SJSA1 (cell line): ENCODE measurements around the gene KIF4A. TPM values are rescaled to one million over a fixed set of nuclear protein-coding genes. Genes with fewer than 3 reads are reported as not detected.
A peak's percentile ranks its signal among the peaks of the same experiment; 100 is the strongest.

Source experiments
- DNase-seq, 2 experiments: peaks; one replicate each; pipeline ENCODE4 v3.0.0-alpha.2; 2015 to 2020; ENCODE audit warnings: low spot score in 2 of 2, low read depth in 1 of 2
- H3K27ac ChIP-seq: fragments of 250-450 bp; sonication (Bioruptor Pico); 2 replicates; pipeline ENCODE4 v1.5.1; 2020; ENCODE audit warnings: mild to moderate bottlenecking, moderate library complexity
- H3K27me3 ChIP-seq: fragments of 250-450 bp; sonication (Bioruptor Pico); replicated peaks from 2 replicates; pipeline ENCODE4 v1.5.1; 2020; ENCODE audit warnings: mild to moderate bottlenecking, moderate library complexity
- H3K36me3 ChIP-seq: fragments of 250-450 bp; sonication (Bioruptor Pico); 2 replicates; pipeline ENCODE4 v1.5.1; 2020; ENCODE audit warnings: mild to moderate bottlenecking
- H3K4me1 ChIP-seq: fragments of 250-450 bp; sonication (Bioruptor Pico); replicated peaks from 2 replicates; pipeline ENCODE4 v1.6.1; 2021; ENCODE audit warnings: mild to moderate bottlenecking
- H3K4me3 ChIP-seq: fragments of 250-450 bp; sonication (Bioruptor Pico); 2 replicates; pipeline ENCODE4 v1.5.1; 2020; ENCODE audit warnings: mild to moderate bottlenecking
- H3K9me3 ChIP-seq: fragments of 250-450 bp; sonication (Bioruptor Pico); replicated peaks from 2 replicates; pipeline ENCODE4 v1.5.1; 2020; ENCODE audit warnings: mild to moderate bottlenecking
- total RNA-seq: library from RNA; depleted of rRNA; stranded (reverse); fragments of >200 nt; shearing (Covaris generic); gene quantifications from 2 replicates; pipeline ENCODE4 v1.2.3, GENCODE V29; 2014

The KIF4A gene
- total RNA-seq, 1 experiment from 2014 or later = 56.3 TPM

DNA sequence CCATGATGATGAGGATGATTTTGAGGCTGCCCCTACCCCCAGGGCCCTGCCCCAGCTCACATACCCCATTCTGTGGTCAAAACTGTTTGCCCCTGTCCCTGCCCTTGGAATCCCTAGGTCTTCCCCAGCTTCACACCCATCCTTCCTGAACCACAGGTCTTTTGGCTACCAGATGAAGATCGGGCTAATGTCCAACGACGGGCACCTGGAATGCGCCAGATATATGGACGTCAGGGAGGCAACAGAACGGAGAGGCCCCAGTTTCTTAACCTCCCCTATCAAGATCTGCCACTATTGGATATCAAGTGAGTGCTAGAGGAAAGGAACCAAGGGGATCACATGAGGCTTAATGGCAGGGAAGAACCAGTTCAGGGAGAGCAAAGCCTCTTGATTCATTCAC is 139.9 kb downstream of the KIF4A start:
- Histone ChIP-seq H3K4me1 (peaks cover under 1% of the 10 kb centered on the region), H3K27ac (no peak overlapping the region), H3K36me3 (no peaks in the 10 kb centered on the region), H3K9me3 (no peaks in the 10 kb centered on the region), H3K27me3 (no peaks in the 10 kb centered on the region), H3K4me3 (no peak overlapping the region)
- no peak for DNase-seq

DNA sequence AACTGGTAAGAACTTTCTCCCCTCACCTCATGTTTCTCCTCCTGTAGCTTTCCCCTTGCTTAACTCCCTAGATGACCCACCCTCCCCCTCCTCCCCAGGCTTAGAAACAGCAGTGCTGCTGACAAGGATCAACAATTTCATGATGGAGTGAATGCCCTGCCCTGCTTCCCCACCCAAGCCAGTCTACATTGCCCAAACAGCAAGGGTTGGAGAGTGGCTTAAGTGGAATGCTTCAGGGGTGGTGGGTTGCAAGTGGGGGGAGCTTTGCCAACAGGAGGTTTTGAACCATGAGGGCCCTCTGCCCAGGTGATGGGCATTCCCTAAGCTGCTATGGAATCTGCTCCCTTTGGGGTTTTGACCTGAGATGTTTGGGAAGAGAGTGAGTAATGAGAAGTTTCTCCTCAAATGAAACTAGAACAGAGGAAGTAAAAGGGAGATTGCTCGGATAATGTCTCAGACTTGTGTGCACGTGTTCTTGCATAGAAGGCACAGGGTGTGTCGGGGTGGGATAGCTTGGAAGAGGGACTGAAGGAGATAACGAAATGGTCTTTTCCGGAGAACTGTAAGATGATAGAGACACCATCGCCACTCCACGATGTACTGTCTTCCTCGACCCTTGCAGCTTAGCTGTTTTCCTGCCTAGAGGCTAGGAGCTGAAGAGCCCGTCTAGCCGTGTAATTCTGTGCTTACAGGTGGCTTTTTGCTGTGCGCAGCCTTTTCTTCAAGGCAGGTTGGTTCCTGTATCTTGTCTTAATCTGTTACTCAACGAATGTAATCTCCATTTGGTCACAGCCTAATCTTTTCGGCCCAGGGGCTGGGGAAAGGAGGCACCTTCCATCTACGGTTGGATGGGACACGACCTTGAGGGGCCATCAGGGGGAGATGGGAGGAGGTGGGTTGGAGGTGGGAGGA is 143.3 kb downstream of the KIF4A start:
- Histone ChIP-seq H3K36me3 (no peaks in the 10 kb centered on the region), H3K4me1 (peaks cover 12% of the 10 kb centered on the region), H3K9me3 (no peaks in the 10 kb centered on the region), H3K4me3 (peak overlapping the region; percentile 57), H3K27me3 (no peaks in the 10 kb centered on the region), H3K27ac (no peak overlapping the region)
- DNase-seq = no peak

DNA sequence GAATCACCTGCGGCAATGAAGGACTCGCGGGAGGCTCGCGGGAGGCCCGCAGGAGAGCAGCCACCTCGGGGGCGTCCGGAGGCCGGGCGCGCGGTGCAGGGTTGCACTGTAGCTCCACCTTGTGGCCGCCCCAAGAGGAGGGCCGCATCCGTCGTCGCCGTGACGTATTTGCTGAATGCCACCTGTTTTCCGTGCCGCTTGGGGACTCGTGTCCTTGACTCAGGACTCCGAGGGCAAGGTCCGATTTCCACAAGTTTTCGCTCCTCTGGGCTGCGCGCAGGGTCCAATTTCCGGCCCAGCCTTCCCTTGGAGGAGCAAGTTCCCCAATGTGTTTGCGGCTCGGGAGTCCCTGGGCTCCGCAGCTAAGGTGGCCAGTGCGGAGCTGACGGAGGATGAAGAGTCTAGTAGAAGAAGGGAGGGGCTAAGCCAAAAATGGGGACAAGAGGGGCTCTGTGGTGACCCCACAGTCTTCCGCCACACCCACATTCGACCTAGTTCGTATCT is 144.0 kb downstream of the KIF4A start:
- H3K27ac ChIP-seq = no peak overlapping the region
- DNase-seq = peak; percentile 54 to 58
- peak overlapping the region; percentile 57 for H3K4me3 ChIP-seq
- no peaks in the 10 kb centered on the region for H3K9me3 ChIP-seq
- no peaks in the 10 kb centered on the region for H3K27me3 ChIP-seq
- H3K4me1 ChIP-seq = peaks cover 18% of the 10 kb centered on the region
- no peaks in the 10 kb centered on the region for H3K36me3 ChIP-seq

DNA sequence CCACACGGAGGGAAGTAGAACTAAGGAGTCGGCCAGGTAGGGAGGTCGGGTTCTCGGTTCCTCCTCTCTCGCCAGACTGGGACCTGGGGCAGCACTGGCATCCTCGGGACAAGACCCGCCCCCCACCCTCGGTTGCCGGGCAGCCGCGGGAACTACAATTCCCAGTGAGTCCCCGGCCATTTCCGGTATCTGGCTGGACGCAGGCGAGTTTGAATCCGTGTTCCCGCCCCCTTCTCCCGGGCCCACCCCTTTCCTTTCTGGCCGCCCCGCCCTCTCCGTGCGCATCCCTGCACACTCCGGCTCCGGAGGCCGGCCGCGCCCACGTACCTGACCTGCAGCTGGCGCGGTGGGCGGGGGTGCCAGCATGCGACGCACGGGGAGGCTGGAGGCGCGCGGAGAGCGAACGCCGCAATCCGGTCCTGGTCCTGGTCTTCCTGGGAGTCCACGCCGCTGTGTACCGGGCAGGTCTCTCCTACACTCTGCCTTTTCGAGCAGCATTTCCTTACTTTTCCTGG is 144.5 kb downstream of the KIF4A start:
- H3K27ac ChIP-seq = no peak overlapping the region
- peak overlapping the region; percentile 57 for H3K4me3 ChIP-seq
- no peaks in the 10 kb centered on the region for H3K36me3 ChIP-seq
- H3K27me3 ChIP-seq = no peaks in the 10 kb centered on the region
- no peaks in the 10 kb centered on the region for H3K9me3 ChIP-seq
- H3K4me1 ChIP-seq = peaks cover 18% of the 10 kb centered on the region
- peak; percentile 67 to 85 for DNase-seq

DNA sequence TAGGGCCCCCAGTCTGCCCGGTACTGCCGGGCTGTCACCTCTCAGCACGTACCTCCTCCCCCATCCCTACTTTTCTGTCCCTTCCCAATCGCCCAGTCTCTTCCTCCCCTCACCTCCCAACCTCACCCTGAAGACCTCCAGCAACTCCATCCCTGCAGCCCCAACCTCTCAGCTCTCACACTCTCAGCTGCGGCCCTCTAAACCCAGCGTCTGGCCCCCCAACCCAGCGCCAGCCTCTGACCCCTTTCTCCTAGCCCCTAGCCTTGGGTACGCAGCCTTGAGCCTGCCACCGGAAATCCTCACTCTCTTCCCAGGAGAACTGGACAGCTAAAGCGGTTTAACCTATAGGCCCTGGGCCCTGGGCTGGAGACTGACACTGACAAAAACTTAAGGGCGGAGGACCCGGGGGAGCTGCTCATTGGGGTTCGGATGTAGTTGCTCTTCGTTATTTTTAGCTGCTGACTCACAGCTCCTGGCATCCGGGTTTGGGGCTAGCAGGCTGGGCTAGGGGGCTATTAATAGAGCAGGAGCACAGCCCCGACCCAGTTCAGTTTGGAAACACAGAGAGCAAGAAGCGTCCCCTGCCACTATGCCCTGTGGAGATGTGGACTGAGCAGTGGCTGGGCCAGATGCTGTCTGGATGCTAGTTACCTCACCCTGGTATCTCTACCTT is 145.1 kb downstream of the KIF4A start:
- peaks cover 18% of the 10 kb centered on the region for H3K4me1 ChIP-seq
- DNase-seq = peak in 1 of 2 experiments; percentile 48
- peak overlapping the region; percentile 43; the same call in 1 of the 2 replicates for H3K27ac ChIP-seq
- H3K4me3 ChIP-seq = peak overlapping the region; percentile 57
- H3K27me3 ChIP-seq = no peaks in the 10 kb centered on the region
- no peaks in the 10 kb centered on the region for H3K9me3 ChIP-seq
- H3K36me3 ChIP-seq = no peaks in the 10 kb centered on the region

DNA sequence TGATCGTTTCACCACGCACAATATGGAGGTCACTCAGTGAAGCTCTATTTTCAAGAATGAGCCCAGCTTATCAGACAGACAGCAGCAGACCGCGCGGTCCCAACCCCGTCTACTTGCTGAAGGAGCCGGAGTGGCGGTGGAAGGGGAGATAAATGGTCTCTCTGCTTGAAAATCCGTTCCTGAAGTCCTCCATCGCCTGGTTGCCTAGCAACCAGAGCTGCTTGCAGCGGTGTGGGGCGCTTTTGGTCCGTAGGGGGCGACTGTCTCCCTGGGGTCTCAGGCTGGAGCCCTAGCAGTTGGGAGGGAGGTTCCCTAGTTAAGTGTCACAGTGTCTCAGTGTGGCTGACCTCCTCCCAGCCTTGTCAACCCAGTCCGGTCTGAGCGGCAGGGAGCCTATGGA is 146.4 kb downstream of the KIF4A start:
- Histone ChIP-seq H3K4me1 (peaks cover 18% of the 10 kb centered on the region), H3K36me3 (no peaks in the 10 kb centered on the region), H3K27ac (no peak overlapping the region), H3K27me3 (no peaks in the 10 kb centered on the region), H3K9me3 (no peaks in the 10 kb centered on the region), H3K4me3 (no peak overlapping the region)
- DNase-seq = no peak

DNA sequence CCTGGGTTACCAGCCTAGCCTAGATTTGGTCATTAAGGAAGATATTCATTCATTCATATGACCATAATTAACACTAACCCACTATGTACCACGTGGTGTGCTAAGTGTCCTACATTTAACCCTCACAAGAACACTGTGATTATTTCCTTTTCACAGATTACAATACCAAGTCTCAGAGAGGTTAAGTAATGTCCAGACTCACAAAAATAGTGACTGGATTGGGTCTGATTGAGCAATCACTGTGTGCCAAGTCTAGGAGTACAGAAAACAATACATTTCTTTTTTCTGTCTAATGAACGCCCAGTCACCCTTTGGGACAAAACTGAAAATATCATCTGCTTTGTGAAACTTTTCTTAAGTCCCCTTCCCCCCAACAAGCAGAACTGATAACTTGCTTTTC is 147.1 kb downstream of the KIF4A start:
- Histone ChIP-seq H3K36me3 (no peaks in the 10 kb centered on the region), H3K4me3 (no peak overlapping the region), H3K9me3 (no peaks in the 10 kb centered on the region), H3K4me1 (peaks cover 18% of the 10 kb centered on the region), H3K27me3 (no peaks in the 10 kb centered on the region), H3K27ac (no peak overlapping the region)
- no peak for DNase-seq

DNA sequence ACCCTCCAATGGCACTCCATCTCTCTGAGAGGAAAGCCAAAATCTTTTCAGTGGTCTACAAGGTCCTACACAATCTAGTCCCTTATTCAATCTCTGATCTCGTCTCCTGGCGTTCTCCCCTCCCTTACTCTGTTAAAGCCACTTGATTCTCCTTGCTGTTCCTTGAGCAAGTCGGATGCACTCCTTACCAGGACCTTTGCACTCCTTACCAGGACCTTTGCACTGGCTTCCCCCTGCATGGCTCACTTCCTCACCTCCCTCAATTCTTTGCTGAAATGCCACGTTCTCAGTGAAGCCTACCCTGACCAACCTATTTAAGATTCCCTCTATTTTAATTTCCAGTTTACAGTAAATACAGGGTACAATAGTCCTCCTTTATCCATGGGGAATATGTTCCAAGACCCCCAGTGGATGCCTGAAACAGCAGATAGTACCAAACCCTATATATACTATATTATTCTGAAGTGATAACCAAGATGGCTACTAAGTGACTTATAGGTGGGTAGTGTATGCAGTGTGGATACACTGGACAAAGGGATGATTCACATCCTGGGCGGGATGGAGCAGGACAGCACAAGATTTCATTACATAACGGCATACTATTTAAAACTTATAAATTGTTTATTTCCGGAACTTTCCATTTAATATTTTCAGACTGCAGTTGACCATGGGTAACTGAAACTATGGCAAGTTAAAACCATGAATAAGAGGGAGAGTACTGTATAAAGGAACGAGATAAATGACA is 148.2 kb downstream of the KIF4A start:
- DNase-seq = no peak
- peaks cover 18% of the 10 kb centered on the region for H3K4me1 ChIP-seq

DNA sequence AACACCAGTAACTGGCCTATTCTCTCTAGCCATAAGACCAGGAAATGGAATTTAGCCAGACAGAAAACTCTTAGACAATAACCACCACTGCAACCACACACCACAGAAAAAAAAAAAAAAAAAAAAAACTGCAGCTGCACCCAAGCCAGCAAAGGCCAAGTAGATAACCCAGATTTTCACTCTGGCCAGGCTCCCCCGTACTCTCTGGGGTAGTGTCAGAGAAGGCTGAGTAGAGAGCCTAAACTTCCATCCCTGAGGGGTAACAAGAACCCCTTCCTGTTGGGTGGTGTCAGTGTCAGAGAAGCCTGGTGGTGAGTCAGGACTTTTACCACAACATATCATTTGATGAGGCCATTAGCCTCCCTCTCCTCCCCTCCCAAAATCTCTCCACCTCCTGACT is 149.1 kb downstream of the KIF4A start:
- Histone ChIP-seq H3K9me3 (no peaks in the 10 kb centered on the region), H3K4me3 (no peak overlapping the region), H3K4me1 (peaks cover 18% of the 10 kb centered on the region), H3K27me3 (peaks cover 2% of the 10 kb centered on the region; the same call in 1 of the 2 replicates), H3K27ac (no peak overlapping the region), H3K36me3 (no peaks in the 10 kb centered on the region)
- DNase-seq = no peak

More for the DNA sequence above, 148.2 kb downstream of the KIF4A start:
- no peak overlapping the region for H3K4me3 ChIP-seq
- H3K27ac ChIP-seq = no peak overlapping the region
- no peaks in the 10 kb centered on the region for H3K9me3 ChIP-seq
- H3K27me3 ChIP-seq = no peaks in the 10 kb centered on the region
- H3K36me3 ChIP-seq = no peaks in the 10 kb centered on the region

DNA sequence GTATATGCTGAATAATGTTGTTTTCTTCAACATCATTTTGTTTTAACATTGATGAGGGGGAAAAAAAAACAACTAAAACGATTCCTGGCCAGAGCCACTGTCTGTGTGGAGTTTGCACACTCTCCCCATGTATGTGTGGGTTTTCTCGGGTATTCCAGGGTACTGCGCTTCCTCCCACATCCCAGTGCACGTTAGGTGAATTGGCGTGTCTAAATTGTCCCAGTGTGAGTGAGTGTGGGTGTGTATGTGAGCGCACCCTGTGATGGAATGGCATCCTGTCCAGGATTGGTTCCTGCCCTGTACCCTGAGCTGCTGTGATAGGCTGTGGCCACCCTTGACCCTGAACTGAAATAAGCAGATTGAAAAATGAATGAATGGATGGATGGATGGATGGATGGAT is 152.3 kb downstream of the KIF4A start:
- H3K4me3 ChIP-seq = no peak overlapping the region
- peaks cover 17% of the 10 kb centered on the region for H3K4me1 ChIP-seq
- no peak overlapping the region for H3K27ac ChIP-seq
- DNase-seq = no peak
- no peaks in the 10 kb centered on the region for H3K36me3 ChIP-seq
- no peaks in the 10 kb centered on the region for H3K9me3 ChIP-seq
- peaks cover 14% of the 10 kb centered on the region for H3K27me3 ChIP-seq

DNA sequence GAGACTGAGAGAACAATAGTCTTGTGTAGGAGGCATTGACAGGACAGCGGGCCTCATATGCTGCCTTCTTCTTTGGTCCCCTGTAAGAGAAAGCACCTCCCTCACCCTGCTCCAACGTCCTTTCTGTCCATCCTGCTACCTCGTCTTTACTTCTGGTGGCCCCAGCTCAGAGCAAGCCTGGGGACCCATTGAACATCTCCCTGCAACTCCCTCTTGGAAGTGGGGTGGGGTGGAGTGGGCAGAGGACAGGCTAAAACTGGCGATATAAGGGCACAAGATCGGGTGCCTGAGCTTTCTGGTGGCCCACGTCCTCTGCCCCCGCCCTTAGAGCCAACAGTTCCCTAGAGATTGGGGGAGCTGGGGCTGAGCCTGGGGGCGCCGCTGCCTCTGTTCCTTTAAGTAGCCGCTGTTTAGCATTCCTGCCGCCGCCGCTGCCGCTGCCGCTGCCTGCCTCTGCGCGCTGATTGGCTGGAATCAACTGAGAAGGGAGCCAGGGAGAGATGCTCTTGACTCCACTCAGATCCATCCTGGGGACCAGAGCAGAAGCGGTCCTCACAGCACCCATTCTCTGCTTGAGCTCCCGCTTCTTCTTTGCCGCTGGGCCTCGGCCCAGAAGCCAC is 154.5 kb downstream of the KIF4A start, which contains the start of gene DLG3:
TSS of gene DLG3 (plus strand) at position 510 of the 620 bp plus-strand sequence. CDS start 367 bp downstream, outside the sequence.
- peaks cover 14% of the 10 kb centered on the region for H3K27me3 ChIP-seq
- no peak for DNase-seq
- H3K36me3 ChIP-seq = no peaks in the 10 kb centered on the region
- no peak within 1 kb of the TSS for H3K27ac ChIP-seq
- peaks cover 8% of the 10 kb centered on the region for H3K4me1 ChIP-seq
- no peaks in the 10 kb centered on the region for H3K9me3 ChIP-seq
- no peak within 1 kb of the TSS for H3K4me3 ChIP-seq

DNA sequence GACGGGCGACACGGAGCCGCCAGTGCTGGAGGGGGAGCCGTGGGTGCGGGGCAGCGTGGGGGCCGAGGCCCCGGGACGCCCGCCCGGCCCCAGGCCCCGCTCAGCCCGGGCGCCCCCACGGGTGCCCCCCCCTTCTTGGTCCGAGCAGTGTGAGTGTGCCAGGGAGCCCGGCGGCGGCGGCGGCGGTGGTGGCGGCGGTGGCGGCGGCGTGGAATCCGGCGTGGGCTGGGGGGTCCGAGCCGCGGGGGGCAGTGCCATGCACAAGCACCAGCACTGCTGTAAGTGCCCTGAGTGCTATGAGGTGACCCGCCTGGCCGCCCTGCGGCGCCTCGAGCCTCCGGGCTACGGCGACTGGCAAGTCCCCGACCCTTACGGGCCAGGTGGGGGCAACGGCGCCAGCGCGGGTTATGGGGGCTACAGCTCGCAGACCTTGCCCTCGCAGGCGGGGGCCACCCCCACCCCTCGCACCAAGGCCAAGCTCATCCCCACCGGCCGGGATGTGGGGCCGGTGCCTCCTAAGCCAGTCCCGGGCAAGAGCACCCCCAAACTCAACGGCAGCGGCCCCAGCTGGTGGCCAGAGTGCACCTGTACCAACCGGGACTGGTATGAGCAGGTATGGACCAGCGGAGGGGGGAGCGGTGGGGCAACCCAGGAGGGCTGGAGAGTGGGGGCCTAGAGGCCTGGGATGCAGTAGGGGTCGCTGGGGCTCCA is 155.2 kb downstream of the KIF4A start:
- Histone ChIP-seq H3K4me1 (peaks cover 8% of the 10 kb centered on the region), H3K4me3 (no peak overlapping the region), H3K36me3 (no peaks in the 10 kb centered on the region), H3K9me3 (no peaks in the 10 kb centered on the region), H3K27me3 (peaks cover 14% of the 10 kb centered on the region), H3K27ac (no peak overlapping the region)
- DNase-seq = no peak
